HUES64 (cell line): ENCODE data around the gene TSPAN17.

ENCODE experiments used
- H3K27ac ChIP-seq: 2 replicates; pipeline ENCODE4 v1.7.0; 2013; ENCODE audit warnings: low read depth, low read length, inconsistent platforms
- H3K27me3 ChIP-seq: 2 replicates; pipeline ENCODE4 v1.6.1; 2013; ENCODE audit warnings: mild to moderate bottlenecking, low read length; ENCODE audit not compliant: insufficient read depth
- H3K36me3 ChIP-seq: 2 replicates; pipeline ENCODE4 v1.6.1; 2013; ENCODE audit warnings: mild to moderate bottlenecking, low read length; ENCODE audit not compliant: insufficient read depth
- H3K4me1 ChIP-seq: 2 replicates; pipeline ENCODE4 v1.6.1; 2013; ENCODE audit warnings: mild to moderate bottlenecking, low read length, moderate library complexity; ENCODE audit not compliant: insufficient read depth
- H3K4me3 ChIP-seq: 2 replicates; pipeline ENCODE4 v1.5.1; 2013; ENCODE audit warnings: mild to moderate bottlenecking, low read length, moderate library complexity
- H3K9ac ChIP-seq: 2 replicates; pipeline ENCODE4 v1.6.1; 2013; ENCODE audit warnings: mild to moderate bottlenecking, low read depth, low read length
- H3K9me3 ChIP-seq: 2 replicates; pipeline ENCODE4 v1.6.1; 2013; ENCODE audit warnings: low read depth, low read length; ENCODE audit not compliant: insufficient read depth
- WGBS: fragments of 150-250, 120-280 bp; methylation state at CpG from one replicate; pipeline ENCODE4 v1.1.7; 2013; ENCODE audit warnings: missing lambda C conversion rate; 5-methylcytosine and 5-hydroxymethylcytosine counted together

The TSPAN17 gene

DNA sequence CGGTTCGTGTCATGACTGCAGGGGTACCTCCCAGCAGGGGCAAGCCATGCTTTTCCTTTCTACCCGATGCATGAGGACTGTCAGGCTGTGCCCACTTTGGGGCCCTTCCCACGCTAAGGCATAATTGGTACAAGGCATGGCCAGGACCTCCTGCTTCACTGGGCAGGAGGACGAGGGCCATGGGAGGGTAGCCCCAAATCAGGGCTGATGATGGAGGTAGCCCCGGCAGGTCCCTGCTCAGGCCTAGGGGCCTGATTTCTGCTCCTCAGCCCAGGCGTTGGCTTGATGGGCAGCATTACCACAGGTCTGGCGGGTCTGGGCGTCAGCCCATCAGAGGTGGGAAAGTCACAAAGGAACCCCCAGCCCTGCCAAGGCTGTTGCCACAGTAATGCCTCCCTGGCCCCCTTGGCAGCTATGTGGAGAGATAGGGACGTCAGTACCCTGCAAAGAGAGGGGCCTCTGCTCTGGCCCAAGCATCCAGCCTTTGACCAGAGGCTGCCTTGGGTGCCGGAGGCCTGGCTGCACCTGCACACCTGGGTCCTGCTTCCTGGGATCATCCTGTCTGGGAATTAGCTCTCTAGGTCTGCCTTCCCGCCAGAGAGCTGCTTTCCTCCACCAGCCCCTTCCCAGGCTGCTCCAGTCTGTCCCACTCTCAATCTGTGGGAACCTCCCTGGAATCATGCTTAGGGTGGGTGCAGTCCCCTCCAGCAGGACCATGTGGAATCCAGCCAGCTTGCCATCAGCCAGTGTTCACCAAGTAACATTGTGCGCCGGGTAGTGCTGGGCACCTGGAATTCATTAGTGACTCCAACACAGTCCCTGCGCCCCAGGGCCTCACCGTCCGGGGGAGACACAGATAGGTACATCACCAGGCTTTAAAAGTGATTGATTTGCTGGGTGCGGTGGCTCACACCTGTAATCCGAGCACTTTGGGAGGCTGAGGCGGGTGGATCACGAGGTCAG lies 15.4 kb downstream of the TSPAN17 start:
- Histone ChIP-seq H3K4me3 (no peak overlapping the region), H3K27ac (no peak overlapping the region), H3K9me3 (no peaks in the 10 kb centered on the region), H3K27me3 (no peaks in the 10 kb centered on the region), H3K9ac (no peak overlapping the region), H3K4me1 (peaks cover 5% of the 10 kb centered on the region; the same call in 1 of the 2 replicates), H3K36me3 (no peaks in the 10 kb centered on the region)
- WGBS, result 93% methylated on average over 21 of the region's 21 CpGs

DNA sequence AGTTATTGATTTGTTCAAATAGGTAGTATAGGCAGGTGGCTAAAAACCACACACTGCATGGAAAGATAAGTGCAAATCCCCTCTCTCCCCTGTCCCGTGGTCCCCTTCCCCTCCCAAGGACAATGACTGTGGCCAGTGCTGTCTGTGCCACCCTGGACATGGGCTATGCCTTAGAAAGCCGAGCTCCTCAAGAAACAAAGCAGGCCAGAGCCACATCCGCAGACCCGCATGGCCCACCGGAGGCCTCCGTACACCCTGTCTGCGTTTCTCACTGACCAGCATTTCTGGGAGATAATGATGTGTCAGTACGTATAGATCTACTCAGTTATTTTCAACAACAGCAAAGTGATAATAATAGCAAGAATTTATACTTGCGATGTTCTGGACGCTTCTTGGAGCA lies 16.3 kb downstream of the TSPAN17 start:
- Histone ChIP-seq H3K36me3 (no peaks in the 10 kb centered on the region), H3K9ac (no peak overlapping the region), H3K27me3 (no peaks in the 10 kb centered on the region), H3K4me1 (peaks cover 5% of the 10 kb centered on the region; the same call in 1 of the 2 replicates), H3K4me3 (no peak overlapping the region), H3K9me3 (no peaks in the 10 kb centered on the region), H3K27ac (no peak overlapping the region)
- WGBS, result 95% methylated on average over 10 of the region's 10 CpGs

DNA sequence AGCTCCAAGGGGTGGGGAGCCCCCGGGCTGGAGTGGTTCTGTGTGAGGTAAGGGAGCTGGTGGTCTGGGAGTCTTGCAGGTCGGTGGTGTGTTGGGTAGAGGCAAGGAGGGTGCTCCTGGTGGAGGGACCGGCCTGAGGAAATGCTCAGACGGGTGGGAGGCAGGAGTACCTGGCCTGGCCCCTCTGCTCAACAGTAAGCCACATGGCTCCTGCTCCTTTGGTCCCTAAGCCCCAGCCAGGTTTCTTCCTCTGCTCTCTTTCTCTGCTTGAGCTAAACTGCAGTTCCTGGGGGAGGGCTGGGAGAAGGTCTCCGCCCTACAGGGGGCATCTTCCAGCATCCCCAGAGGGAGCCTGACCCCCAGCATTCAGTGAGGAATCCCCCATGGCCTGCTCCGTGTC lies 17.2 kb downstream of the TSPAN17 start:
- Histone ChIP-seq H3K27ac (no peak overlapping the region), H3K27me3 (no peaks in the 10 kb centered on the region), H3K4me3 (no peak overlapping the region), H3K9me3 (no peaks in the 10 kb centered on the region), H3K9ac (no peak overlapping the region), H3K36me3 (no peaks in the 10 kb centered on the region), H3K4me1 (peaks cover 5% of the 10 kb centered on the region; the same call in 1 of the 2 replicates)
- WGBS, result 52% methylated on average over 6 of the region's 6 CpGs

DNA sequence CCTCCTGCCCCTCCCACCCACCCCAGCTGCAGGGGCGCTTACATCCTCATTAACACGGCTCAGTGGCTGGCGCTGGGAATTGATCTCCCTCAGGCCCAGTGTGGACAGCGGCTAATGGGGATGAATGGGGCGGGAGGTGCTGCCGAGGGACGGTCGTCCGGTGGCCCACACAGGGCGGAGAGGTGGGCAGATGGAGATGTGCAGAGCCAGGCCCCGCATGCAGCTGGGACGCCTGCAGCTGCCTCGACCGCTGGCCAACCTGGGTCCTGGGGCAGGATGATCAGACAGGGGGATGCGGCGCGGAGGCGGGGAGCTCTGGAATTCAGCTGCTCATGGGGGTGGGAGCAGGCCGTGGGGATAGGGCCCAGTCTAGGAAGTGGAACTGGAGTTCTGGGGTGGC lies 17.6 kb downstream of the TSPAN17 start:
- Histone ChIP-seq H3K36me3 (no peaks in the 10 kb centered on the region), H3K4me1 (peaks cover 5% of the 10 kb centered on the region; the same call in 1 of the 2 replicates), H3K9ac (no peak overlapping the region), H3K27me3 (no peaks in the 10 kb centered on the region), H3K4me3 (no peak overlapping the region), H3K27ac (no peak overlapping the region), H3K9me3 (no peaks in the 10 kb centered on the region)
- WGBS, result 65% methylated on average over 19 of the region's 19 CpGs

DNA sequence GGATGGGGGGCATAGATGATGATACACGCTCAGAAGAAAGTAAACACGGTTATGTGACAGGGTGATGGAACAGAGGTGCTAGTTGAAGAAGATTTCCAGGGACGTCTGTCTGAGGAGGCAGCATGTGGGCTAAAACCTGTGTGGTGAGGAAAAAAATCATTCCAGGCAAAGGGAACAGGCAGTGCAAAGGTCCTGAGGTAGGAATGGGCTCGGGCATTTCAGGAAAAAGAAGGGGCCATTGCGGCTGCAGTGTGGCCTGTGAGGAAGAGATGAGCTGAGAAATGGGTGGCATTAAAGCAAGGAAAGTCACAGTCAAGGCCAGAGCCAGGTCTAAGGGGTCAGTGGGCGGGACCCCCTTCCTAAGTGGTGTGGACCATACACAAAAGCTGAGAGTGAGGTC lies 18.2 kb downstream of the TSPAN17 start:
- Histone ChIP-seq H3K27me3 (no peaks in the 10 kb centered on the region), H3K4me3 (no peak overlapping the region), H3K9me3 (no peaks in the 10 kb centered on the region), H3K27ac (no peak overlapping the region), H3K4me1 (peaks cover 5% of the 10 kb centered on the region; the same call in 1 of the 2 replicates), H3K9ac (no peak overlapping the region), H3K36me3 (no peaks in the 10 kb centered on the region)
- 91% methylated on average over 6 of the region's 6 CpGs for WGBS

DNA sequence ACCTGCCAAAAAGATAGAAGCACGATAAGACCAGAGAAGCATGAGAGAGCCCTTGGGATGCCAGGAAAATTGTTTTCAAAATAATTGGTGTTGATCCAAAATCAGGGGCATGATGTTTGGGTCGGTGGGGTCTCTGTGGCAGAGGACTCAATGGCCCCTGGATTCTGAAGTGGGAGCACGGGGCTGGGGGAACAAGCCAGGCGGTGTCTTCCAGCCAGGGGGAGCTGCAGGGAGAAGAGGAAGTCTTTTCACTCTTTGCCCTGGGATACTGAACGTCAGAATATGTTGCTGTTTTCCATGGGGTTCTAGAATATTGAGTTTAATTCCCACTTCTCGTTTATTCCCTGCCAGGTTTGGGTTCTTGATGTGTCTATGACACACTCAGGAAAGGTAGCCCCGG lies 20.4 kb downstream of the TSPAN17 start:
- Histone ChIP-seq H3K27ac (no peak overlapping the region), H3K9ac (no peak overlapping the region), H3K27me3 (no peaks in the 10 kb centered on the region), H3K4me3 (no peak overlapping the region), H3K4me1 (peaks cover 10% of the 10 kb centered on the region), H3K9me3 (no peaks in the 10 kb centered on the region), H3K36me3 (no peaks in the 10 kb centered on the region)
- 82% methylated on average over 7 of the region's 7 CpGs for WGBS

DNA sequence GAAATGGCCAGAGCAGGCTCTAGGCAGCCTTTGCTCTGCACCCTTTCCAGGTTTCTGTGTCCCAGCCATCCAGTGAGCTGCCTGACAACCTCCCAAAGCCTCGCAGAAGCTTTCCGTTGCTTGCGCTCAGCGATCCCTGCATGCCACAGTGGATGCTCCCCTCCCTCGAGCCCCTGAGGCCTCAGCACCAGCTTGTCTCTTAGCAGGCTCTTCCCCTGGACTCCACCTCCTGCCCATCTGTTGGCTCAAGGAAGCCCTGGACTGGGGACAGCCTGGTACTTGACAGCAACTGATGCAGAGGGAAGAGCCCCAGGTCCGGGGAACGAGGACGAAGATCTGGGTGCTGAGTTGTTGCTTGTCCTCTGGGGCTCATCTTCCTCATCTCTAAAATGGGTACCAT lies 23.2 kb downstream of the TSPAN17 start:
- Histone ChIP-seq H3K36me3 (no peaks in the 10 kb centered on the region), H3K9ac (no peak overlapping the region), H3K4me3 (no peak overlapping the region), H3K27ac (no peak overlapping the region), H3K27me3 (no peaks in the 10 kb centered on the region), H3K9me3 (no peaks in the 10 kb centered on the region), H3K4me1 (peaks cover 5% of the 10 kb centered on the region)
- WGBS, result 94% methylated on average over 8 of the region's 8 CpGs

DNA sequence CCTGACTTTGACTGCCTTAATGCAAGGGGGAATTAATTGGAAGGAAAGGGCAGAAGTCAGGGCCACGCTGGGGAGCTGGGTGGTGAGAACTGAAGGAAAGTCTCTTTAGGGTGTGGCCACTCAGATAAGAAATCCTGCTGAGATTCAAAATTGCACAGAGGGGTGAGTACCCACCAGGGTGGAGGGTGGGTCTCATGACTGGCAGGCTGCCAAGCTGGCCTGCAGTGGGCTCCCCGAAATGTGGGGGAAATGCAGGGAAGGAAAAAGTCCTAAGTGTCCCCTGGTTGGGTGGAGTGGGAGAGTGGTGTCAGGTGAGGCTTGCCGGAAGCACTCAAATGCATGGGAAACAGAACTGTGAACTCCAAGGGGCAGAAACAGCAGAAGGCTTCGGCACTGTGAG lies 24.1 kb downstream of the TSPAN17 start:
- no peak overlapping the region for H3K9ac ChIP-seq
- 90% methylated on average over 4 of the region's 4 CpGs for WGBS
- no peak overlapping the region for H3K4me3 ChIP-seq
- peaks cover 5% of the 10 kb centered on the region for H3K4me1 ChIP-seq
- H3K27ac ChIP-seq, result no peak overlapping the region
- no peaks in the 10 kb centered on the region for H3K36me3 ChIP-seq
- H3K9me3 ChIP-seq, result no peaks in the 10 kb centered on the region
- H3K27me3 ChIP-seq, result no peaks in the 10 kb centered on the region

DNA sequence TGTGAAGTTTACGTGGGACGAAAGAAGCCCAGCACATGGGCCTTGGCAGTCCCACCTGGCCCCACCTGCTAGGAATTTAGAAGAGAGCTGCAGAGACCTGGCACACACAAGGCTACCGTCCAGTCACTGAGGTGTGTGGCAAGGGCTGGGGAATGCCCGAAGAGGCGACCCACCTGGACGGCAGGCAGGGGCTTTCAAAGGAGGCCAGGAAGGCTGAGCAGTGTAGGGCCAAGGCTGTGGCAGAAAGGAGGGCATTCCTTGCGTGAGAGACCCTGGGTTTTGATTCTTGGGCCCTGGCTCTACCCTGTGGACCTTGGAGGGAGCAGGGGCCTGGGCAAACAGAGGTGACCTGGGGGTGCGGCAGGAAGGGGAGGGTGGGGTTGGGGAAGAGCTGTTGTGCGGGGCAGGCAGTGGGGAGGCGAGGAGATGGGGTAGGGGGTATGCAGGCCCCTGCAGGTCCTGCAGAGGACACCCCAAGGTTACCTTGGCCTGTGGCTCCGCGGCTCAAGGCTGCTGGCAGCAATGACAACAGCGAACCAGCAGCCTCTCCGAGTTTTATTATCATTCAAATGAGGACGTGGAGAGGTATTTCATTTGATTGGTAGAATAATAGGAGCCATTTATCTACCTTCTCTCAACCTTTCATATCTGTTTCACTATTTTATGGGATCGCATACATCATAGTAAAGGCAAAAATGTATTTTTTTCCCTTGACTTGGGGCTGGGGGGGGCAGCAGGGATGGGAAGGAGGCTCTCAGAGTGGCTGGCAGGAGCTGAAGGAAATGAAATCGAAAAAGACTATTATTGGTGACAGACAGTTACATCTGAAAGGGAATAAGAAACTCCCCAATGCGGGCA lies 24.8 kb downstream of the TSPAN17 start:
- Histone ChIP-seq H3K4me1 (peaks cover 5% of the 10 kb centered on the region), H3K36me3 (no peaks in the 10 kb centered on the region), H3K9ac (no peak overlapping the region), H3K4me3 (no peak overlapping the region; the same call in 1 of the 2 replicates), H3K9me3 (no peaks in the 10 kb centered on the region), H3K27me3 (no peaks in the 10 kb centered on the region), H3K27ac (peak overlapping the region; percentile 28; the same call in 1 of the 2 replicates)
- WGBS, result 52% methylated on average over 17 of the region's 18 CpGs

DNA sequence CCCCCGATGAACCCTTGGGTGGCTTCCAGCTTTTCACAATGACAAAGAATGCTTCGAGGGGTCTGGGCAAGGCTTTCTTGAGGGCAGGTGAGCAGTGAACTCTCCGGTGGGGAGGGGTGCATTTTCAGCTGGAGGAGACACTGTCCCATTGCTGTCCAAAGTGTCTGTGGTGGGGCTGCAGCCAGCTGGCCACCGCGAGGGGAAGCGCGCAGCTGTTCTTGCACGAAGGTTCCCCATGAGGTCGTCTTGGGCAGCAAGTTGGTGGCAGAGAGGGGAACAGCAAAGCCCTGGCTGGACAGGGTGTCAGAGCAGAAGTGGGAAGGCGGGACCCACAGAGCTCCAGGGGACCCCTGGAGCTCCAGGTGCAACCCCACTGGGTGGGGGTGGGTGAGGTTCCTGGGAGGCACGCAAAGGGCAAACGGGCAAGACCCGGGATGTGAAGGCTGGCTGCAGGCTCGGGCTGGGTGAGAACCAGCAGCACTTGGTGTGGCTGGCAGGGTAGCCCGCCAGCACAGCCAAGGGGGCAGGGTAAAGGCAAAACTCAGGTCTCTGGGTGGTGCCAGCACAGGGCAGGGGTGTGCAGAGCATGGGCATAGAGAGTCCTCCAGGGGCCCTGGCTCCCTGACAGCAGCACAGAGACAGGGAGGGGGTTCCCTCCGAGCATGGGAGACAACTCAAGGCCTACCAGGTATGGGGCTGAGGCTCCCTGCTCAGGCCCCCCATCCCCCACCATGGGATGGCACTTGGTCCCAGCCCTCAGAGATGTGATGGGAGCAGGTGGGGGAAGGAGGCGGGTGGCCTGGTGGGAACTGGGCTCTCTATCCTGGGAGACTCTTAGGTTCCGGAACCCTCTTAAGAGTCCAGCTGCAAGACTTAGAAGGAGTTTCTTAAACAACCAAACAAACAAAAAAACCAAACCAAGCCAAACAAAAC lies 26.6 kb downstream of the TSPAN17 start:
- Histone ChIP-seq H3K27me3 (no peaks in the 10 kb centered on the region), H3K36me3 (no peaks in the 10 kb centered on the region), H3K27ac (no peak overlapping the region), H3K4me1 (peaks cover 5% of the 10 kb centered on the region), H3K9ac (no peak overlapping the region), H3K4me3 (no peak overlapping the region), H3K9me3 (no peaks in the 10 kb centered on the region)
- WGBS, result 93% methylated on average over 17 of the region's 18 CpGs
